Endothelial cell of umbilical vein (primary cell): ENCODE data around the gene ZNF273.

Source experiments
- TF ChIP-seq, protein P1 (sequence below), 2 donors: IDR thresholded peaks; 1 replicate in 1 of 2; 2 replicates in 1 of 2; pipeline ENCODE4 v1.5.1; 2011; ENCODE audit warnings: low read length in 2 of 2, mild to moderate bottlenecking in 2 of 2, moderate library complexity in 2 of 2, control low read depth in 1 of 2, inconsistent platforms in 1 of 2, low read depth in 1 of 2; ENCODE audit not compliant: insufficient read depth in 1 of 2; ENCODE audit errors: extremely low read depth in 1 of 2
- TF ChIP-seq, protein P2 (sequence below): IDR thresholded peaks from 2 replicates; pipeline ENCODE4 v1.6.1; 2011; ENCODE audit not compliant: insufficient read depth, insufficient read length

DNA sequence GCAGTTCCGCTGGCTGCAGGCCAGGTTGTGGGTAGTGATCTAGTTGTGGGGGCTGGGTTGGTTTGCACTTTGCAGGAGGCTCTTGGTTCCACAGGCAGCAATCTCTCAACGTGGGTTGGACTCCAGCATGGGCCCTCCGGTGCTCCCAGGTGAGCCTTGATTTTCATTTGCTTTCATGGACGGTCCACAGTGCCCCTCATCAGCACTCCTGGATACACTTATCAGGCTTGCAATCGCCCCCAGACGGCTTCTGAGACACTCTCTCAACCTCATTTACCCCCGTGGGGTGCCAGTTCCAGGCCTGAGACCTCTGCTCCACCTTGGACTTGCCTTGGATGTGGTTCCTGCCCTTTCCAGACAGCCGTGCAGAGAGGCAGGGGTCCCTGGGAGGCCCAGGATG, 31.3 kb upstream of the ZNF273 start:
- TF ChIP-seq, protein P1, sequence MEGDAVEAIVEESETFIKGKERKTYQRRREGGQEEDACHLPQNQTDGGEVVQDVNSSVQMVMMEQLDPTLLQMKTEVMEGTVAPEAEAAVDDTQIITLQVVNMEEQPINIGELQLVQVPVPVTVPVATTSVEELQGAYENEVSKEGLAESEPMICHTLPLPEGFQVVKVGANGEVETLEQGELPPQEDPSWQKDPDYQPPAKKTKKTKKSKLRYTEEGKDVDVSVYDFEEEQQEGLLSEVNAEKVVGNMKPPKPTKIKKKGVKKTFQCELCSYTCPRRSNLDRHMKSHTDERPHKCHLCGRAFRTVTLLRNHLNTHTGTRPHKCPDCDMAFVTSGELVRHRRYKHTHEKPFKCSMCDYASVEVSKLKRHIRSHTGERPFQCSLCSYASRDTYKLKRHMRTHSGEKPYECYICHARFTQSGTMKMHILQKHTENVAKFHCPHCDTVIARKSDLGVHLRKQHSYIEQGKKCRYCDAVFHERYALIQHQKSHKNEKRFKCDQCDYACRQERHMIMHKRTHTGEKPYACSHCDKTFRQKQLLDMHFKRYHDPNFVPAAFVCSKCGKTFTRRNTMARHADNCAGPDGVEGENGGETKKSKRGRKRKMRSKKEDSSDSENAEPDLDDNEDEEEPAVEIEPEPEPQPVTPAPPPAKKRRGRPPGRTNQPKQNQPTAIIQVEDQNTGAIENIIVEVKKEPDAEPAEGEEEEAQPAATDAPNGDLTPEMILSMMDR (IDR thresholded peaks at IDR 0.05; ENCODE audit: extremely low read depth in 1 of 2, insufficient read depth in 1 of 2, low read depth in 1 of 2, low read length in 2 of 2): no peak
- TF ChIP-seq, protein P2, sequence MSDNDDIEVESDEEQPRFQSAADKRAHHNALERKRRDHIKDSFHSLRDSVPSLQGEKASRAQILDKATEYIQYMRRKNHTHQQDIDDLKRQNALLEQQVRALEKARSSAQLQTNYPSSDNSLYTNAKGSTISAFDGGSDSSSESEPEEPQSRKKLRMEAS: no peak
